K562 (cell line): ENCODE data around the gene MAP3K15. TPM values are rescaled to one million over a fixed set of nuclear protein-coding genes. Genes with fewer than 3 reads are reported as not detected.
A peak's percentile ranks its signal among the peaks of the same experiment; 100 is the strongest.

Source experiments
- ZNF436 ChIP-seq: fragments of 250-450, 450-650 bp; sonication (Bioruptor Pico); formaldehyde crosslinking; IDR thresholded peaks from 2 replicates; pipeline ENCODE4 v1.7.0; 2020; ENCODE audit warnings: mild to moderate bottlenecking
- polyA plus RNA-seq, 8 experiments: library from polyadenylated mRNA; depleted of rRNA in 4 of 8; stranded (reverse) in 5 of 8; unstranded in 3 of 8; fragments of >200 nt; fragmentation: Nextera tagmentation in 2 of 8; fragmentation: Illumina TruSeq in 1 of 8; extraction: Ambion mirVana in 2 of 8; extraction: Trizol in 1 of 8; gene quantifications; 2 replicates each; pipeline versions ENCODE4 v1.2.1 to v1.2.3, GENCODE V29; 2011 to 2014; ENCODE audit warnings: inconsistent platforms in 1 of 8, missing spikeins in 1 of 8
- total RNA-seq, 7 experiments: library from RNA; depleted of rRNA in 6 of 7; stranded (reverse); fragments of >200 nt in 6 of 7; fragmentation: Illumina TruSeq in 2 of 7; extraction: Trizol in 2 of 7; gene quantifications; 2 replicates each; pipeline versions ENCODE4 v1.2.1 to v1.2.3, GENCODE V29; 2011 to 2021; ENCODE audit warnings: low replicate concordance in 1 of 7
- TF ChIP-seq, protein P1 (sequence below), 3 experiments: IDR thresholded peaks in 2 of 3; conservative IDR thresholded peaks in 1 of 3; 2 replicates each; pipeline ENCODE4 v1.5.1; 2011 to 2012; ENCODE audit warnings: low read length in 3 of 3, mild to moderate bottlenecking in 3 of 3, control low read depth in 2 of 3, improper control_type of control experiment in 1 of 3, inconsistent platforms in 1 of 3, low read depth in 1 of 3, mixed read lengths in 1 of 3, moderate library complexity in 1 of 3; ENCODE audit not compliant: insufficient read depth in 2 of 3
- TF ChIP-seq, protein P2 (sequence below): fragments of 250-450 bp; sonication (Bioruptor Pico); IDR thresholded peaks from 2 replicates; pipeline ENCODE4 v1.4.0; 2020

Gene MAP3K15
- total and polyA plus RNA-seq, 9 of the 15 experiments (the other 6 are each of a cell fraction or from before 2014, with no cell fraction given), result 0.03 to 0.29 (median 0.14) TPM; not detected in 5

DNA sequence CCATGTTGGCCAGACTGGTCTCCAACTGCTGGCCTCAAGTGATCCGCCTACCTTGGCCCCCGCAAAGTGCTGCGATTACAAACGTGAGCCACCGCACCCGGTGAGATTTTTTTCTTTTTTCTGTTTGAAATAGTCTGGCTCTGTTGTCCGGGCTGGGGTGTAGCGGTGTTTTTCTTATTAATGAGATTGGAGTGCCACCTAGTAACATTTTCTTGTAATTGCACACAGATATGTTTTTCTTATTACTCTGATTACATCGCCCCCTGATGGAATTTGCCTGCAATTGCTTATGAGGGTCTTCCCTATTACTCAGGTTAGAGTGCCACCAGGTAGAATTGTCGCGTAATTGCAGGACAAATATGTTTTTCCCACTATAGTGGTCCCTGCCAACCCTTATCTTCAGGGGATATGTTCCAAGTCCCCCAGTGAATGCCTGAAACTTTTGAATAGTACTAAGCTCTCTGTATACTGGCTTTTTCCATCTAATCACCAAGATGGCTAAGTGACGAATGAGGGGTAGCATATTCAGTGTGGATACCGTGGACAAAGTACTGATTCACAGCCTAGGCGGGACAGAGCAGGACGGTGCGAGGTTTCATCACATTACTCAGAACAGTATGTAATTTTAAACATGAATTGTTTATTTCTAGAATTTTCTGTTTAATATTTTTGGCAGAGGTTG, 180.2 kb downstream of the MAP3K15 start (continued):
- TF ChIP-seq, protein P1, sequence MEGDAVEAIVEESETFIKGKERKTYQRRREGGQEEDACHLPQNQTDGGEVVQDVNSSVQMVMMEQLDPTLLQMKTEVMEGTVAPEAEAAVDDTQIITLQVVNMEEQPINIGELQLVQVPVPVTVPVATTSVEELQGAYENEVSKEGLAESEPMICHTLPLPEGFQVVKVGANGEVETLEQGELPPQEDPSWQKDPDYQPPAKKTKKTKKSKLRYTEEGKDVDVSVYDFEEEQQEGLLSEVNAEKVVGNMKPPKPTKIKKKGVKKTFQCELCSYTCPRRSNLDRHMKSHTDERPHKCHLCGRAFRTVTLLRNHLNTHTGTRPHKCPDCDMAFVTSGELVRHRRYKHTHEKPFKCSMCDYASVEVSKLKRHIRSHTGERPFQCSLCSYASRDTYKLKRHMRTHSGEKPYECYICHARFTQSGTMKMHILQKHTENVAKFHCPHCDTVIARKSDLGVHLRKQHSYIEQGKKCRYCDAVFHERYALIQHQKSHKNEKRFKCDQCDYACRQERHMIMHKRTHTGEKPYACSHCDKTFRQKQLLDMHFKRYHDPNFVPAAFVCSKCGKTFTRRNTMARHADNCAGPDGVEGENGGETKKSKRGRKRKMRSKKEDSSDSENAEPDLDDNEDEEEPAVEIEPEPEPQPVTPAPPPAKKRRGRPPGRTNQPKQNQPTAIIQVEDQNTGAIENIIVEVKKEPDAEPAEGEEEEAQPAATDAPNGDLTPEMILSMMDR (IDR thresholded peaks at IDR 0.05 in 2 of 3, conservative IDR thresholded peaks at IDR 0.05 in 1 of 3; ENCODE audit: insufficient read depth in 2 of 3, low read depth in 1 of 3, low read length in 3 of 3), result peak; percentile 78 to 98 (median 98)
- no peak for TF ChIP-seq ZNF436 (CRISPR knock-in tag)
- TF ChIP-seq, protein P2, sequence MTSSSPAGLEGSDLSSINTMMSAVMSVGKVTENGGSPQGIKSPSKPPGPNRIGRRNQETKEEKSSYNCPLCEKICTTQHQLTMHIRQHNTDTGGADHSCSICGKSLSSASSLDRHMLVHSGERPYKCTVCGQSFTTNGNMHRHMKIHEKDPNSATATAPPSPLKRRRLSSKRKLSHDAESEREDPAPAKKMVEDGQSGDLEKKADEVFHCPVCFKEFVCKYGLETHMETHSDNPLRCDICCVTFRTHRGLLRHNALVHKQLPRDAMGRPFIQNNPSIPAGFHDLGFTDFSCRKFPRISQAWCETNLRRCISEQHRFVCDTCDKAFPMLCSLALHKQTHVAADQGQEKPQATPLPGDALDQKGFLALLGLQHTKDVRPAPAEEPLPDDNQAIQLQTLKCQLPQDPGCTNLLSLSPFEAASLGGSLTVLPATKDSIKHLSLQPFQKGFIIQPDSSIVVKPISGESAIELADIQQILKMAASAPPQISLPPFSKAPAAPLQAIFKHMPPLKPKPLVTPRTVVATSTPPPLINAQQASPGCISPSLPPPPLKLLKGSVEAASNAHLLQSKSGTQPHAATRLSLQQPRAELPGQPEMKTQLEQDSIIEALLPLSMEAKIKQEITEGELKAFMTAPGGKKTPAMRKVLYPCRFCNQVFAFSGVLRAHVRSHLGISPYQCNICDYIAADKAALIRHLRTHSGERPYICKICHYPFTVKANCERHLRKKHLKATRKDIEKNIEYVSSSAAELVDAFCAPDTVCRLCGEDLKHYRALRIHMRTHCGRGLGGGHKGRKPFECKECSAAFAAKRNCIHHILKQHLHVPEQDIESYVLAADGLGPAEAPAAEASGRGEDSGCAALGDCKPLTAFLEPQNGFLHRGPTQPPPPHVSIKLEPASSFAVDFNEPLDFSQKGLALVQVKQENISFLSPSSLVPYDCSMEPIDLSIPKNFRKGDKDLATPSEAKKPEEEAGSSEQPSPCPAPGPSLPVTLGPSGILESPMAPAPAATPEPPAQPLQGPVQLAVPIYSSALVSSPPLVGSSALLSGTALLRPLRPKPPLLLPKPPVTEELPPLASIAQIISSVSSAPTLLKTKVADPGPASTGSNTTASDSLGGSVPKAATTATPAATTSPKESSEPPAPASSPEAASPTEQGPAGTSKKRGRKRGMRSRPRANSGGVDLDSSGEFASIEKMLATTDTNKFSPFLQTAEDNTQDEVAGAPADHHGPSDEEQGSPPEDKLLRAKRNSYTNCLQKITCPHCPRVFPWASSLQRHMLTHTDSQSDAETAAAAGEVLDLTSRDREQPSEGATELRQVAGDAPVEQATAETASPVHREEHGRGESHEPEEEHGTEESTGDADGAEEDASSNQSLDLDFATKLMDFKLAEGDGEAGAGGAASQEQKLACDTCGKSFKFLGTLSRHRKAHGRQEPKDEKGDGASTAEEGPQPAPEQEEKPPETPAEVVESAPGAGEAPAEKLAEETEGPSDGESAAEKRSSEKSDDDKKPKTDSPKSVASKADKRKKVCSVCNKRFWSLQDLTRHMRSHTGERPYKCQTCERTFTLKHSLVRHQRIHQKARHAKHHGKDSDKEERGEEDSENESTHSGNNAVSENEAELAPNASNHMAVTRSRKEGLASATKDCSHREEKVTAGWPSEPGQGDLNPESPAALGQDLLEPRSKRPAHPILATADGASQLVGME, result no peak
